HepG2 (cell line): ENCODE results near the gene HNRNPUL1. TPM values are rescaled to one million over a fixed set of nuclear protein-coding genes. Genes with fewer than 3 reads are reported as not detected.
A peak's percentile ranks its signal among the peaks of the same experiment; 100 is the strongest.

Source experiments
- FOSL2 ChIP-seq: sonication (generic); formaldehyde crosslinking; IDR thresholded peaks from 2 replicates; pipeline ENCODE4 v1.4.0; 2020; ENCODE audit warnings: missing genetic modification reagents
- HNRNPK ChIP-seq: fragments of 200-400 bp; formaldehyde crosslinking; IDR thresholded peaks from 2 replicates; pipeline ENCODE4 v1.6.1; 2018; ENCODE audit warnings: low read length, low read depth, moderate library complexity, mild to moderate bottlenecking; ENCODE audit not compliant: poor library complexity, severe bottlenecking
- PAXIP1 ChIP-seq: sonication (generic); formaldehyde crosslinking; conservative IDR thresholded peaks from 2 replicates; pipeline ENCODE4 v1.4.0; 2020; ENCODE audit warnings: mild to moderate bottlenecking, missing genetic modification reagents, moderate library complexity
- RBFOX2 ChIP-seq: fragments of 200-400 bp; formaldehyde crosslinking; IDR thresholded peaks from 2 replicates; pipeline ENCODE4 v1.6.1; 2017; ENCODE audit warnings: low read depth, mild to moderate bottlenecking, low read length
- STAT6 ChIP-seq: sonication (generic); formaldehyde crosslinking; IDR thresholded peaks from 2 replicates; pipeline ENCODE4 v1.4.0; 2020; ENCODE audit warnings: missing genetic modification reagents, mild to moderate bottlenecking, borderline replicate concordance
- THAP9 ChIP-seq: sonication (generic); formaldehyde crosslinking; IDR thresholded peaks from 2 replicates; pipeline ENCODE4; 2020; ENCODE audit warnings: missing genetic modification reagents, mild to moderate bottlenecking, borderline replicate concordance
- ZBTB26 ChIP-seq: IDR thresholded peaks from 2 replicates; pipeline ENCODE4 v1.6.1; 2016; ENCODE audit warnings: missing compliant biosample characterization, missing genetic modification reagents, borderline replicate concordance
- ZNF207 ChIP-seq: fragments of 450-650 bp; IDR thresholded peaks from 2 replicates; pipeline ENCODE4 v1.6.1; 2016; ENCODE audit warnings: antibody characterized with exemption, borderline replicate concordance
- ZNF331 ChIP-seq: sonication (generic); formaldehyde crosslinking; IDR thresholded peaks from 2 replicates; pipeline ENCODE4 v1.4.0; 2020; ENCODE audit warnings: missing genetic modification reagents
- ZNF33A ChIP-seq: sonication (generic); formaldehyde crosslinking; IDR thresholded peaks from 2 replicates; pipeline ENCODE4 v1.5.1; 2020; ENCODE audit warnings: missing genetic modification reagents, mild to moderate bottlenecking, moderate library complexity, borderline replicate concordance
- ZNF431 ChIP-seq: sonication (generic); formaldehyde crosslinking; IDR thresholded peaks from 2 replicates; pipeline ENCODE4 v1.9.0; 2022; ENCODE audit warnings: missing genetic modification reagents, low read depth, mild to moderate bottlenecking, borderline replicate concordance
- ZNF543 ChIP-seq: sonication (generic); formaldehyde crosslinking; IDR thresholded peaks from 2 replicates; pipeline ENCODE4 v1.4.0; 2020; ENCODE audit warnings: mild to moderate bottlenecking, missing genetic modification reagents
- ZNF557 ChIP-seq: sonication (generic); formaldehyde crosslinking; IDR thresholded peaks from 2 replicates; pipeline ENCODE4 v1.4.0; 2020; ENCODE audit warnings: missing genetic modification reagents
- ZNF644 ChIP-seq: IDR thresholded peaks from 2 replicates; pipeline ENCODE4 v1.6.1; 2016; ENCODE audit warnings: low read depth
- ZNF674 ChIP-seq: sonication (generic); formaldehyde crosslinking; IDR thresholded peaks from 2 replicates; pipeline ENCODE4 v1.5.0; 2020; ENCODE audit warnings: low read depth, mild to moderate bottlenecking, missing genetic modification reagents
- ZNF704 ChIP-seq: sonication (generic); formaldehyde crosslinking; IDR thresholded peaks from 2 replicates; pipeline ENCODE4 v1.8.1; 2023; ENCODE audit warnings: mild to moderate bottlenecking, inconsistent platforms, moderate library complexity, missing genetic modification reagents, borderline replicate concordance
- polyA plus RNA-seq, 8 experiments: library from polyadenylated mRNA; depleted of rRNA in 3 of 8; stranded (reverse) in 7 of 8; unstranded in 1 of 8; fragments of >200 nt; fragmentation: Illumina TruSeq in 4 of 8; extraction: Trizol in 4 of 8; gene quantifications; 2 replicates each; pipeline versions ENCODE4 v1.2.1 to v1.2.3, GENCODE V29; 2011 to 2016; ENCODE audit warnings: low read depth in 4 of 8, missing spikeins in 1 of 8, mixed read lengths in 1 of 8; ENCODE audit not compliant: insufficient read depth in 1 of 8
- total RNA-seq, 5 experiments: library from RNA; depleted of rRNA; stranded (reverse); fragments of >200 nt; fragmentation: Illumina TruSeq; extraction: Trizol; gene quantifications; 2 replicates each; pipeline ENCODE4 v1.2.3, GENCODE V29; 2016; ENCODE audit warnings: low read depth in 1 of 5

Gene HNRNPUL1
- total and polyA plus RNA-seq, 2 of the 13 experiments (the other 11 are each of a cell fraction or from before 2014, with no cell fraction given), result 30.9 to 81.7 TPM

- TF ChIP-seq RBFOX2, result peak; percentile 69
- TF ChIP-seq ZNF207, result no peak
- TF ChIP-seq PAXIP1 (CRISPR knock-in tag), result 0 out of 2 replicates have a peak, but pooled peaks have one; percentile 42
- TF ChIP-seq ZNF644 (CRISPR knock-in tag), result no peak
- TF ChIP-seq HNRNPK, result no peak
- TF ChIP-seq ZNF331, result no peak
- TF ChIP-seq ZNF674, result no peak
- TF ChIP-seq ZBTB26, result 0 out of 2 replicates have a peak, but pooled peaks have one; percentile 46
- 0 out of 2 replicates have a peak, but pooled peaks have one; percentile 32 for TF ChIP-seq THAP9 (CRISPR knock-in tag)
- no peak for TF ChIP-seq ZNF33A (CRISPR knock-in tag)
- no peak for TF ChIP-seq ZNF543 (CRISPR knock-in tag)
- no peak for TF ChIP-seq STAT6 (CRISPR knock-in tag)
- TF ChIP-seq ZNF557 (CRISPR knock-in tag), result no peak
- TF ChIP-seq FOSL2 (CRISPR knock-in tag), result 0 out of 2 replicates have a peak, but pooled peaks have one; percentile 6
- peak; percentile 57; the same call in 1 of the 2 replicates for TF ChIP-seq ZNF704
- no peak for TF ChIP-seq ZNF431 (CRISPR knock-in tag)
Observed at GRCh38 chr19:41352609-41353465, 88.7 kb downstream of the HNRNPUL1 start (continued).
